ENCODE data around the gene EFCAB13.

DNA sequence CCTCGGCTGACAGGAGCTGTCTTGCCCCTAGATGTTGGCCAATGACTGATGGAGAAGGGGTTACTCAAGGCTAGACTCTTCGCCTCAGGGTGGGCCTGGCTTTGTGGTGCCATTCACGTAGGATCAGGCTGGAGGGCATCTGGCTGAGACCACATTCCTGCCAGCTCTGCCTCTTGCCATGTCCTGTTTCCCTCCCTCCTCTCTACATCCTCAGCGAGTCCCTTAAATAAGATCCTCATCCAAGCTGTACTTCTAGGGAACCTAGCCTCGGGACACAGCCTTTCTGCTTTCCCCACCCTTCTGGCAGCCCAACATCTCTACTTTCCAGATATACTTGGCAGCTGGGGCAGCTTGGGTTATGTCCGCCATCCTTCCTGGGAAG is 27.9 kb upstream of the EFCAB13 start:
- TF ChIP-seq, protein P1, sequence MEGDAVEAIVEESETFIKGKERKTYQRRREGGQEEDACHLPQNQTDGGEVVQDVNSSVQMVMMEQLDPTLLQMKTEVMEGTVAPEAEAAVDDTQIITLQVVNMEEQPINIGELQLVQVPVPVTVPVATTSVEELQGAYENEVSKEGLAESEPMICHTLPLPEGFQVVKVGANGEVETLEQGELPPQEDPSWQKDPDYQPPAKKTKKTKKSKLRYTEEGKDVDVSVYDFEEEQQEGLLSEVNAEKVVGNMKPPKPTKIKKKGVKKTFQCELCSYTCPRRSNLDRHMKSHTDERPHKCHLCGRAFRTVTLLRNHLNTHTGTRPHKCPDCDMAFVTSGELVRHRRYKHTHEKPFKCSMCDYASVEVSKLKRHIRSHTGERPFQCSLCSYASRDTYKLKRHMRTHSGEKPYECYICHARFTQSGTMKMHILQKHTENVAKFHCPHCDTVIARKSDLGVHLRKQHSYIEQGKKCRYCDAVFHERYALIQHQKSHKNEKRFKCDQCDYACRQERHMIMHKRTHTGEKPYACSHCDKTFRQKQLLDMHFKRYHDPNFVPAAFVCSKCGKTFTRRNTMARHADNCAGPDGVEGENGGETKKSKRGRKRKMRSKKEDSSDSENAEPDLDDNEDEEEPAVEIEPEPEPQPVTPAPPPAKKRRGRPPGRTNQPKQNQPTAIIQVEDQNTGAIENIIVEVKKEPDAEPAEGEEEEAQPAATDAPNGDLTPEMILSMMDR (IDR thresholded peaks at IDR 0.05) = no peak
- TF ChIP-seq POLR2A (IDR thresholded peaks at IDR 0.05) = no peak
